GM19468 (cell line): ENCODE results near the gene MFNG.

Experiments used
- ATAC-seq: cut with Tn5 transposase; IDR thresholded peaks from one replicate; pipeline ENCODE4 v1.9.1; 2021; ENCODE audit warnings: mild to moderate bottlenecking, moderate library complexity, moderate number of reproducible peaks; ENCODE audit not compliant: unreplicated experiment; ENCODE audit errors: extremely low read depth

MFNG gene

GRCh38 chr22:37514526-37515051 lies 28.4 kb upstream of the MFNG start:
- no peak for ATAC-seq

DNA sequence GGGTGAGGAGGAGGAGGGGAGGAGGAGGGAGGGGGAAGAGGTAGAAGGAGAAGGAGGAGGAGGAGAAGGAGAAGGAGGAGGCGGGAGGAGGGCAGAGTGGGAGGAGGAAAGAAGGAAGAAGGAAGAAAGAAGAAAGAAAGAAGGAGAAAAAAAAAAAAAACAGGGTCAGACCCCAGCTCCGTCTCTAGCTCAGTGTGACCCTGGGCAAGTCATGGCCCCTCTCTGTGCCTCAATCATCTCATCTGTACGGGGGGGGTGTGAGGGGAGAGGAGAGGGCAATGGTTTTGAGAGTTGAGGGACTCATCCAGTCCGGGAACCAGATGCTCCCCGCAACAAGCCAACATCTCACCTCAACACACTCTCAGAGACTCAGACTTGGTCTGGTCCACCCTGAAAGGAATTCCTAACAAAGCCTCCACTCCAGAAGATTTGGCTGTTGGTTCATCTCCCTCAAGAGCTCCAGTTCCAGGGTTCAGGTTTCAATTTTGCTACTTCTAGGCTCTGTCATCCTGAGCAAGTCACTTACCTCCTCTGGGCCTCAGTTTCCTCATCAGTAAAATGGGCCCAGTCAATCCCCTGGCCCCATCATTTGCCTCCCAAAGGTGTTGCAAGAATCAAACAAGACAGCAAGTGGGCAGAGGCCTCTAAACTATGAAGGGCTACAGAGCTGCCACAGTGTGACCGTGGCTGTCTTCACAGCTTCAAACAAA lies 25.4 kb upstream of the MFNG start:
- no peak for ATAC-seq

DNA sequence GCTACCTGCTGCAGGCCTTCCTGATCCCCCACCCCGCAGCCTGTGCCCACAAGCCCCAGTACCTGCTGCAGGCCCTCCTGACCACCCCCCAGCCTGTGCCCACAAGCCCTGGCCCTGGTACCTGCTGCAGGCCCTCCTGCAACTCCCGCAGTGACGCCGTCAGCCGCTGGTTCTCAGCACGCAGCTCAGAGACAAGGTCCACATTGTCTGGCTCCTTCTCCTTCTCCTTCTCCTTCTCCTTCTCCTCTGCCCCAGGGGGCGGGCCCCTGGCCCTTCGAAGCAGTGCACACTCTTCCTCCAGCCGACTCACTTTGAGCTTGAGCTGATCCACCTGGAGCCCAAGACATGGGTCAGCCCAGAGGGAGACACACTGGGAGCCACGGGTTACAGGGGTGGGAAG lies 23.9 kb upstream of the MFNG start:
- no peak for ATAC-seq

DNA sequence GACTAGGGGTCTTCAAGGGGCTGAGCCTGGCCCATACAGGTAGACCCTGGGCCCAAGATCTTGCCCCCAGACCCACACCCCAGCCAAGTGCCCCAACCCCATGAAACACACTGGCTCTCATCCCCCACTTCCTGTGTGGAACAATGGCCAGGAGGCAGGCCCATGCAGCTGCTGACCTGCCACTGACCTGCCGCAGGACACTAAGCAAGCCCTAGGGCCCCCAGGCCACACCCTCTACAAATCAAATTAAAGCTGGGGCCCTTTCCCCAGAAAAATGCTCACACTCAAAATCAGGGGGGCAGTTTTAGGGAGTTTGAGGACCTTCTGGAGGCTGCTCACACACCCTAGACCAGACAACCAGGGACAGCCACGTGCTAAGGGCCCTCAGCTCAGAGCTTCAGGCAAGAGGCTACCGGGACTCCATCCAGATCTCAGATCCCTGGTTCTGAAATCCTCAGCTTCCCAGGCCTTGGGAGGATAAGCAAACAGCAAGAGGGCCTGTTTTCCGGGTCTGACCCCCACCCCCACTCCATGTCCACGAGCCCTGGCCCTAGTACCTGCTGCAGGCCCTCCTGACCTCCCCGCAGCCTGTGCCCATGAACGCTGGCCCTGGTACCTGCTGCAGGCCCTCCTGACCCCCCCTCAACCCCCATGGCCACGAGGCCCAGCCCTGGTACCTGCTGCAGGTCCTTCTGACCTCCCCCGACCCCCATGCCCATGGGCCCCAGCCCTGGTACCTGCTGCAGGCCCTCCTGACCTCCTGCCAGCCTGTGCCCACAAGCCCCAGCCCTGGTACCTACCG lies 23.1 kb upstream of the MFNG start:
- ATAC-seq: no peak

DNA sequence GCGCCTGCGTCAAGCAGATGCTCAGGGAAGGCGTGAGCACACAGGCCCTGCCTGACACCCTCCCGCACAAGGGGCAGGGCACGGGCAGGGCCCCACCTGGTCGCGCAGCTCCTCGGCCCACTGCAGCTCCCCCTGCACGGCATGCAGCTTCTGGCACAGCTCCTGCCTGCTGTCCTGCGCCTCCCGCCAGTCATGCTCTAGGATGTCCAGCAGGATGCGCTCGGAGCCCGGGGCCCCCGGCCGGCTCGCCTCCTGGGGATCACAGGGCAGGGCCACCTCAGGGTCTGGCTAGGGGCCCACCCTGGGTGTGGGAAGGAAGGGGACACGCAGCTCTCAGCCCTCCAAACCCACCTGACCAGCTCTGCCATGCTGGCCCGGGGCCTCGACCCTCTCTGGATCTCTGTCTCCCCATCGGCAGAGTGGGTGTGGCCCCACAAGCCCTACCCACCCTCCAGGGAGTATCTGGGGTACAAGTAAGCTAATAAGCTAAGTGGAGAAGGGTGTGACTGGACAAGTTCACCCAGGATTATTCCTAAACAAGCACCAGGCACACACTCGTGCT lies 22.3 kb upstream of the MFNG start:
- ATAC-seq: no peak

- ATAC-seq: no peak
Measured at GRCh38 chr22:37507731-37508130, 21.5 kb upstream of the MFNG start.

DNA sequence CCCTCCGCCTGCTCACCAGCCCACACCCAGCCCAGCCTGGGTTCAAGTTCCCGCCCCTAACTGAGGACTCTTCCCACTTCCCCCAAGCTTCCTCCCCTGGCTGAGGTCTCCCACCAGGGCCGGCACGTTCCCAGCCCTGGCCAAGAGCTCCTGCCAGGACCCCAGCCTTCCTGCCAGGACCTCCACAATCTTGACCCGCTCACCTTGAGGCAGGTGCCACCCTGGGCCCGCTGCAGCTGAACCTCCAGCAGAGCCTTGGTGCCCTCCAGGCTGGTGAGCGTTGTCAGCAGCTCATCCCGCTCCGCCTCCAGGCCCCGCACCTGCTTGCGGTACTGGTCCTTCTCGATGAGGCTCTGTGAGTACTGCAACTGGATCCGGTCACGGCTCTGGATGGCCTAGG lies 19.8 kb upstream of the MFNG start:
- no peak for ATAC-seq

- no peak for ATAC-seq
Measured at GRCh38 chr22:37505565-37505964, 19.4 kb upstream of the MFNG start.

DNA sequence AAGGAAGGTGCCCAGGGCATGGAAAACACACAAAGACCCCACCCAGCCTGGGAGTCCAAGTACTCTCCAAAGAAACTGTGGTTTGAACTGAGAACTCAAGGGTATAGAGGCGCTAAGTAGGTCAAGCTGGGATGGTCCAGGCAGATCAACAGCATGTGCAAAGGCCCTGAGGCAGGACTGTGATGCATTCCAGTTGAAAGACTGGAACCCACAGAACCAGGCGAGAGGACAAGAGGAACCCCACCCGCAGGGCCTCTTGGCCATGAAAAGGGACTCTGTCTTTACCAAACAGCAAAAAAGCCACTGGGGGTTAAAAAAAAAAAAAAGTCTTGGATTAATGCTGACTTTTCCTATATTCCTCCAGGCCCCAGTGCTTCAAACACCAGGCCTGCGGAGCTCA lies 18.8 kb upstream of the MFNG start:
- no peak for ATAC-seq

GRCh38 chr22:37503850-37504249 lies 17.7 kb upstream of the MFNG start:
- no peak for ATAC-seq

DNA sequence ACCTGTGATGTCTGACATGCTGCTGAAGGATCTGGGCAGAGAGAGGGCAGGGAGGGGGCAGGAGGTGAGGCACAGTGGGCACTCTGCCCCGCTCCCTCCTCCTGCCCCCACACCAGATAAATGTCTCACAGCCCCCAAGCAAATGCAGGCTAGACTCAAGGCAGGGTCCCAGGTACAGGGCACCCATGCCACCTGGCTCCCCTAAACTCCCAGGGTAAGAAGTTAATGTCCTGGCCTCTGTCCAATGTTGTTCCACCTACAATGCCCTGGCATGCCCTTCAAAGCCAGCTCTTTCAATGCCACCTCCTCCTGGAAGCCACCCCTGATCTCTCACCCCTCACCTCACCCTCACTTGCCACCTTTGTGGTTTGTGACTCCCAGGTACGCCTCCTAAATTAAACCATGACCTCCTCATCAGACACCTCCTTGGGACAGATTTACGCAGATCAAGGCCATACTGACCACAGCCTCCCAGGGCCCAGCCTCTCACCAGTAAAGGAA lies 17.0 kb upstream of the MFNG start:
- no peak for ATAC-seq

DNA sequence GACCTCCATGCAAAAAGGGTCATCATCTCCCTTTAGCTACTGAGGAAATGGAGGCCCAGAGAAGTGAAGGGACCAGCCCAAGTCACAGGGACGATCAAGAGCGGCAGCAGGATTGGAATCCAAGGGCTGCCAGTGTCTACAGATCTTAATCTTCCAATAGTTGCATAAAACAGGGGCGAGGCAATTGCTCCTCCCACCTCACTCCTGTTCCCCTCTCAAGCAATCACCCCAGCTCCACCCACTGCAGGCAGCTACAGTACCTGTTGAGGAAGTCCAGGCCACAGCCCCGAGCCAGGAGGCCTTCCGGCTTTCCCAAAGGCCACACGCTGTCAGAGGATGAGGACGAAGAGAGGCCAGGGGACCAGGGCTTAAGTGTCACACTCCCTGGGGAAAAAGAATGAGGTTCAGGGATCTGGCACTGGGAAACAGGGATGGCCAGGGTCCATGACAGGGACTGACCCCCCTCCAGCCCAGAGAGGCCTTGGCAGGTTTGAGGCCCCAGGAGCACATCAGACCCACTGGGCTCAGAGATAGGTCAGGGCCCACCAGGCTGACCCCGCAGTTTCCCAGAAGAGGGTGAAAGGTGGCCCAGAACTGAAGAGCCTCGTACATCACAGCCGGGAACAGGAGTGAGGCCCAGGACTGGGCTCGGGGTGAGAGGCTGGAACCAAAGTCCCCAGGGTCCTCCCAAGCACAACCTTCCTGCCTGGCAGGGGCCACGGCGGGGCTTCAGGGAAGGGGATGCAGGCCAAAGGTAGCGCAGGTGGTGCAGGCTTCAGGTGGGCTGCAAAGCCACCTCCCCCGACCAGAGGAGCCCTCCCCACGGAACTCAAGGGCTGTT lies 16.4 kb upstream of the MFNG start:
- ATAC-seq: no peak

DNA sequence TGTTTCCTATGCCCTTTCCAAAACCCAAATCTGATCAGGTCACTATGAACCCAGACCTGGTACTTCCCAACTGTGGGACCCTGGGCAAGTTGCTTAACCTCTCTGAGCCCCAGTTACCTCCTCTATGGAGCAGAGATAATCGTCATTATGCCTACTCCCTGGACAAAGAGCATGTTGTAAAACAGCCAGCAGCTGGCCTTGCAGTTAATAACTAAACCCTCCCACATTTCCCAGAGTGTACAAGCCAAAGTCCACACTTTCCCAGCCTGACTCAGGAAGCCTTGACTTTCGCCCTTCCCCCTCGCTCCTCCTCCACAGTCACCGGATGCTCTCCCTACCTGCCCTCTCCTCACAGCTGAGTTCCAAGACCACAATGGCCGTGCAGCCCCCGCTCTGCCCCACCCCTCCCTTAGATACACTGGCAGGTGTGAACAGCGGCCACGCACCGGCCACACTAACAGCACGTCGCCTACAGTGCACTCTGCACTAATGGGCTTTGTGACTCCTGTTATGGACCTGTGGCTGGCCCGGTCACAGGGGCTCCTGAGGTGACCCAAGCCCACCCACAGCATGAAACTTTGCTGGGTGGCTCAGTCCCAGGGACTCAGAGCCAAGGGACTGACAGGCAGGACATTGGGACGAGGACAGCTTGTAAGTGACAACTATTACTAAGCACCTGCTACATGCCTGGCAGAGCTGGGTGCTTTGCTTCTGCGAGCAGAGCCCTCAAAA lies 15.6 kb upstream of the MFNG start:
- ATAC-seq: no peak

DNA sequence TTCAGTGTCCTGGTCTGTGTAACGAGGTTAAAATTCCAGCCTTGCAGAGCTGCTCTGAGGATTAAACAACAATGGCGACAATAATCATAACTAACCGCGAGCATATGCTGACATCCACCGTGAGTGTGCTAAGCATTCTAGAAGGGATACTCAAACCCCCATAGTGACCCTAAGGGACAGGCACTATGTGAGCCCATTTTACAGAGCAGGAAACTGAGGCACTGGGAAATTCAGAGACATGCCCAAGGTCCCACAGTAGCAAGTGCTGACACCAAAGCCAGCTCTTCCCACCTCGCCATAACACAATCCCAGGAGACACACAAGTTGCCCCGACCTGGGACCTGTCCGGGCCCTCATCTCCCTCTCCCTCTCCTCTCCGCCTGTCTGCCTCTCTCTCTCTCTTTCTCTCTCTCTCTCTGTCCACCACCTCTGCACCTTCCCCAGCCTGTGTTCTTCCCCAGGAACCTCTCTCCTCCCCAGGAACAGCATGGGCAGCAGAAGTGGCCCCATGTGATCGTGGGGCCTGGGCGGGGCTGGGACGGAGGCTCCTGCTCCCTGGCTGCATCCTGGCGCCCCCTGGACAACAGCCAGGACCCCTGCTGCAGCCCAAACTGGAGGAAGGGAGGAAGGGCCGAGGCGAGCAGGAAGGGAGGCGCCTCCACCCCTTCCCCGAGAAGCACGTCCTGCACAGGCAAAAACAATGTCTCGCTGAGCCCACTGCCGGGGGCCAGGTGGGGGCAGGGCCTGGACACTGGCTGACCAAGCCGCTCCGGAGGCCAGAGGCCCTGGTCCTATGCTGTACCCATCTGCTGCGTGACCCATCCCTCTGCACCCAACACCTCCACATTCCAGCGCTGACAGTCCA lies 14.8 kb upstream of the MFNG start:
- no peak for ATAC-seq

GRCh38 chr22:37499789-37500540 lies 13.8 kb upstream of the MFNG start:
- ATAC-seq: no peak

GRCh38 chr22:37499027-37499707 lies 13.0 kb upstream of the MFNG start:
- no peak for ATAC-seq

DNA sequence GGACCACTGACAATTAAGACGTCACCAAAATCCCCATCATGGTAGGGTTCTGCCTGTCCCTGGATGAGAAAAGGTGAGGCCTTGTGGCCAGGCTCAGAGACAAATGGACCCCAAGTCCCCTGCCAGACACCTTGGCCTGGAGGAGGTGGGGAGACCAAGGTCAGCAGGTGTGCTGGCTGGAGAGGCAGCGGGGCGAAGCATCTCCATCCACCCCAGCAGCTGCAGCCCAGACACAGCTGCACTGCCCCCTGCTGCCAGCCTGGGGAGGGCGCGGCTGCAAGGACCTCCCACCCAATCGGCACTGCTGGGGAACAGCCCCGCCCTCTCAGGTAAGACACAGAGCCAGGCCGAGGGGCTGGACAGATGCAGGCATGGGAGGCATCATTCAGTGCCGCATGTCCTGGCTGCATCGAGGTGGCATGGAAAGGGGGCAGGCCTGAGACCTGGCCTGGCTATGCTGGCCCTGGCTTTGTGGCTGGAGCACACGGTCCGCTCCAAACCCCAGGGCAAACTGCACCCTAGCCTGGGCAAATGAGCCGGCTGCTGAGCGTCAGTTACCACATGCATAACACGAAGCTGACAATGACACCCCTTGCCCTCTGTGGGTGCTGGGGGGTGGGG lies 12.2 kb upstream of the MFNG start:
- ATAC-seq: no peak
